HCT116 (cell line): Measurements from ENCODE around the gene ITPK1. TPM values are rescaled to one million over a fixed set of nuclear protein-coding genes. Genes with fewer than 3 reads are reported as not detected.

Experiments used
- ATAC-seq: fragments of 200-7000 bp; cut with Tn5 transposase; 2 replicates; pipeline ENCODE4 v1.9.1; 2020; ENCODE audit warnings: mild to moderate bottlenecking, moderate library complexity
- BruUV-seq: library from RNA; stranded (reverse); fragments of 400-500 nt; replicated peaks from 2 replicates; lab custom pipeline; 2021; lab: Mats Ljungman, UMichigan
- CTCF ChIA-PET: fragments of 300-600 bp; sonication (Branson Sonifier 250); formaldehyde crosslinking; loops from one replicate; lab custom pipeline; 2021; ENCODE audit warnings: antibody characterized with exemption; lab: Charles Lee
- POLR2A ChIA-PET: fragments of 300-600, 350-600 bp; sonication (Branson Sonifier 250); formaldehyde crosslinking; loops from one replicate; lab custom pipeline; 2021; ENCODE audit warnings: antibody characterized with exemption; lab: Charles Lee
- RAD21 ChIA-PET, 2 experiments: fragments of 300-600 bp; sonication (Branson Sonifier 250); formaldehyde crosslinking; loops; one replicate each; lab custom pipeline; 2023; ENCODE audit warnings: low total read pairs in 2 of 2; ENCODE audit not compliant: uncharacterized antibody in 2 of 2, unreplicated experiment in 2 of 2, low non-redundant PET in 1 of 2; lab: Charles Lee
- DNase-seq: peaks from one replicate; pipeline ENCODE4 v3.0.0-alpha.2; 2010; ENCODE audit warnings: low read depth, low spot score
- H2AFZ ChIP-seq: fragments of 200-600 bp; shearing (Covaris generic), sonication (generic); 2 replicates; pipeline ENCODE4 v1.6.1; 2017; ENCODE audit warnings: low read depth, mixed run types, mixed read lengths, antibody characterized with exemption, low read length; ENCODE audit not compliant: poor library complexity, severe bottlenecking
- H3K27ac ChIP-seq: 2 replicates; pipeline ENCODE4 v1.5.1; 2012; ENCODE audit warnings: low read depth, low read length
- H3K27me3 ChIP-seq: fragments of 200-600 bp; sonication (generic); 2 replicates; pipeline ENCODE4 v1.6.1; 2016; ENCODE audit warnings: mixed run types, low read length, mixed read lengths; ENCODE audit not compliant: insufficient read depth
- H3K36me3 ChIP-seq, 2 experiments: fragments of 200-500 bp in 1 of 2; fragments of 200-600 bp in 1 of 2; sonication (Bioruptor generic) in 1 of 2; sonication (generic) in 1 of 2; 2 replicates each; pipeline versions ENCODE4 v1.5.1 to v1.6.1; 2014 to 2016; ENCODE audit warnings: low read length in 2 of 2, inconsistent platforms in 1 of 2, mixed read lengths in 1 of 2, mixed run types in 1 of 2; ENCODE audit not compliant: insufficient read depth in 2 of 2, control insufficient read depth in 1 of 2
- H3K4me1 ChIP-seq, 2 experiments: fragments of 200-600 bp in 1 of 2; sonication (generic) in 1 of 2; 2 replicates each; pipeline versions ENCODE4 v1.5.1 to v1.6.1; 2012 to 2017; ENCODE audit warnings: low read length in 2 of 2, inconsistent platforms in 1 of 2, mild to moderate bottlenecking in 1 of 2, mixed read lengths in 1 of 2, mixed run types in 1 of 2, moderate library complexity in 1 of 2; ENCODE audit not compliant: insufficient read depth in 2 of 2, control insufficient read depth in 1 of 2
- H3K4me2 ChIP-seq: fragments of 200-600 bp; sonication (generic); 2 replicates; pipeline ENCODE4 v1.6.1; 2017; ENCODE audit warnings: mixed run types, low read length, mixed read lengths
- H3K4me3 ChIP-seq, 2 experiments: fragments of 200-600 bp in 1 of 2; sonication (generic) in 1 of 2; replicated peaks in 1 of 2; 2 replicates each; pipeline ENCODE4 v1.5.1; 2011 to 2016; ENCODE audit warnings: low read length in 2 of 2, control low read depth in 1 of 2, low read depth in 1 of 2, mild to moderate bottlenecking in 1 of 2, mixed read lengths in 1 of 2, mixed run types in 1 of 2
- H3K79me2 ChIP-seq: fragments of 200-600 bp; sonication (generic); 2 replicates; pipeline ENCODE4 v1.6.1; 2017; ENCODE audit warnings: mild to moderate bottlenecking, mixed run types, low read length, moderate library complexity, mixed read lengths; ENCODE audit not compliant: insufficient read depth
- H3K9ac ChIP-seq: fragments of 200-600 bp; sonication (generic); 2 replicates; pipeline ENCODE4 v1.6.1; 2016; ENCODE audit warnings: low read length, mixed read lengths
- H3K9me2 ChIP-seq: fragments of 200-600 bp; sonication (generic), shearing (Covaris generic); 2 replicates; pipeline ENCODE4 v1.6.1; 2017; ENCODE audit warnings: mixed run types, mild to moderate bottlenecking, moderate library complexity; ENCODE audit not compliant: insufficient read depth
- H3K9me3 ChIP-seq, 2 experiments: fragments of 200-500 bp in 1 of 2; fragments of 200-600 bp in 1 of 2; sonication (Bioruptor generic) in 1 of 2; sonication (generic) in 1 of 2; 2 replicates each; pipeline ENCODE4 v1.6.1; 2014 to 2017; ENCODE audit warnings: low read length in 2 of 2, mixed read lengths in 2 of 2, inconsistent platforms in 1 of 2, low read depth in 1 of 2, mild to moderate bottlenecking in 1 of 2, mixed run types in 1 of 2, moderate library complexity in 1 of 2; ENCODE audit not compliant: control insufficient read depth in 1 of 2, insufficient read depth in 1 of 2
- H4K20me1 ChIP-seq: fragments of 200-600 bp; sonication (generic), shearing (Covaris generic); 2 replicates; pipeline ENCODE4 v1.6.1; 2017; ENCODE audit warnings: mixed run types, mild to moderate bottlenecking, moderate library complexity; ENCODE audit not compliant: insufficient read depth
- ATF3 ChIP-seq: IDR thresholded peaks from 2 replicates; pipeline ENCODE4 v1.6.1; 2012
- CTCF ChIP-seq, 3 experiments: fragments of 200-600 bp in 1 of 3; sonication (generic) in 1 of 3; IDR thresholded peaks in 2 of 3; conservative IDR thresholded peaks in 1 of 3; 2 replicates each; pipeline ENCODE4 v1.5.1; 2012 to 2017; ENCODE audit warnings: low read depth in 2 of 3, low read length in 2 of 3, antibody characterized with exemption in 1 of 3, borderline replicate concordance in 1 of 3, control low read depth in 1 of 3, mild to moderate bottlenecking in 1 of 3, mixed read lengths in 1 of 3, mixed run types in 1 of 3, moderate library complexity in 1 of 3; ENCODE audit not compliant: insufficient read depth in 1 of 3
- EGR1 ChIP-seq: IDR thresholded peaks from 2 replicates; pipeline ENCODE4 v1.6.1; 2012; ENCODE audit warnings: low read depth
- EZH2 ChIP-seq: fragments of 200-600 bp; sonication (generic); IDR thresholded peaks from 2 replicates; pipeline ENCODE4 v1.6.1; 2017; ENCODE audit warnings: antibody characterized with exemption, mixed run types
- FOSL1 ChIP-seq: IDR thresholded peaks from 2 replicates; pipeline ENCODE4 v1.6.1; 2012; ENCODE audit warnings: low read depth
- POLR2A ChIP-seq: IDR thresholded peaks from 2 replicates; pipeline ENCODE4 v1.7.0; 2011; ENCODE audit warnings: borderline replicate concordance; ENCODE audit not compliant: insufficient read depth, insufficient read length; ENCODE audit errors: extremely low read depth
- POLR2AphosphoS5 ChIP-seq: IDR thresholded peaks from 2 replicates; pipeline ENCODE4 v1.6.1; 2011; ENCODE audit warnings: mild to moderate bottlenecking, low read depth, low read length, moderate library complexity
- RAD21 ChIP-seq: IDR thresholded peaks from 2 replicates; pipeline ENCODE4 v1.6.1; 2012; ENCODE audit warnings: low read depth, mild to moderate bottlenecking
- SP1 ChIP-seq: IDR thresholded peaks from 2 replicates; pipeline ENCODE4 v1.6.1; 2012; ENCODE audit warnings: low read depth
- TCF7L2 ChIP-seq: IDR thresholded peaks from 2 replicates; pipeline ENCODE4 v1.7.0; 2011; ENCODE audit warnings: borderline replicate concordance, inconsistent platforms; ENCODE audit not compliant: insufficient read depth, insufficient read length; ENCODE audit errors: extremely low read depth
- ZFX ChIP-seq: fragments of 450-650 bp; IDR thresholded peaks from 2 replicates; pipeline ENCODE4 v1.6.1; 2017
- ZNF274 ChIP-seq: fragments of 200-500 bp; sonication (Bioruptor generic); IDR thresholded peaks from 2 replicates; pipeline ENCODE4 v1.6.1; 2014; ENCODE audit warnings: mild to moderate bottlenecking, low read depth, low read length, inconsistent platforms
- intact Hi-C: fragments of 100-400 bp; cut with micrococcal nuclease; formaldehyde crosslinking; loops from 2 replicates; pipeline ENCODE4 v1.10.0; 2022
- total RNA-seq: library from RNA; stranded (reverse); gene quantifications from one replicate; pipeline ENCODE4 v1.2.1, GENCODE V29; 2021; ENCODE audit not compliant: unreplicated experiment
- TF ChIP-seq, protein P1 (sequence below): IDR thresholded peaks from 2 replicates; pipeline ENCODE4 v1.6.1; 2012; ENCODE audit warnings: low read depth
- TF ChIP-seq, protein P2 (sequence below): IDR thresholded peaks from 2 replicates; pipeline ENCODE4 v1.6.1; 2012

Gene ITPK1
- total RNA-seq, 1 experiment from 2014 or later = 70.2 TPM

- ATAC-seq (no peak), DNase-seq (no peak)
- H3K4me2 ChIP-seq = no peak overlapping the region
- H3K36me3 ChIP-seq = no peaks in the 10 kb centered on the region
- no peaks in the 10 kb centered on the region for H3K79me2 ChIP-seq
- no peak overlapping the region for H3K4me3 ChIP-seq
- H4K20me1 ChIP-seq = no peaks in the 10 kb centered on the region
- BruUV-seq = no TSS peak
- ChIA-PET CTCF (no interaction called here), RAD21 (no interaction called here), POLR2A (no interaction called here)
- peaks cover 4% of the 10 kb centered on the region; the same call in 1 of the 2 replicates for H3K27me3 ChIP-seq
- intact Hi-C loops = no loop called here
- no peak overlapping the region for H3K27ac ChIP-seq
- no peak overlapping the region for H2AFZ ChIP-seq
- TF ChIP-seq, protein P1, sequence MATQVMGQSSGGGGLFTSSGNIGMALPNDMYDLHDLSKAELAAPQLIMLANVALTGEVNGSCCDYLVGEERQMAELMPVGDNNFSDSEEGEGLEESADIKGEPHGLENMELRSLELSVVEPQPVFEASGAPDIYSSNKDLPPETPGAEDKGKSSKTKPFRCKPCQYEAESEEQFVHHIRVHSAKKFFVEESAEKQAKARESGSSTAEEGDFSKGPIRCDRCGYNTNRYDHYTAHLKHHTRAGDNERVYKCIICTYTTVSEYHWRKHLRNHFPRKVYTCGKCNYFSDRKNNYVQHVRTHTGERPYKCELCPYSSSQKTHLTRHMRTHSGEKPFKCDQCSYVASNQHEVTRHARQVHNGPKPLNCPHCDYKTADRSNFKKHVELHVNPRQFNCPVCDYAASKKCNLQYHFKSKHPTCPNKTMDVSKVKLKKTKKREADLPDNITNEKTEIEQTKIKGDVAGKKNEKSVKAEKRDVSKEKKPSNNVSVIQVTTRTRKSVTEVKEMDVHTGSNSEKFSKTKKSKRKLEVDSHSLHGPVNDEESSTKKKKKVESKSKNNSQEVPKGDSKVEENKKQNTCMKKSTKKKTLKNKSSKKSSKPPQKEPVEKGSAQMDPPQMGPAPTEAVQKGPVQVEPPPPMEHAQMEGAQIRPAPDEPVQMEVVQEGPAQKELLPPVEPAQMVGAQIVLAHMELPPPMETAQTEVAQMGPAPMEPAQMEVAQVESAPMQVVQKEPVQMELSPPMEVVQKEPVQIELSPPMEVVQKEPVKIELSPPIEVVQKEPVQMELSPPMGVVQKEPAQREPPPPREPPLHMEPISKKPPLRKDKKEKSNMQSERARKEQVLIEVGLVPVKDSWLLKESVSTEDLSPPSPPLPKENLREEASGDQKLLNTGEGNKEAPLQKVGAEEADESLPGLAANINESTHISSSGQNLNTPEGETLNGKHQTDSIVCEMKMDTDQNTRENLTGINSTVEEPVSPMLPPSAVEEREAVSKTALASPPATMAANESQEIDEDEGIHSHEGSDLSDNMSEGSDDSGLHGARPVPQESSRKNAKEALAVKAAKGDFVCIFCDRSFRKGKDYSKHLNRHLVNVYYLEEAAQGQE = no peak
- TF ChIP-seq POLR2A = no peak
- no peak for TF ChIP-seq ZFX
- TF ChIP-seq TCF7L2 = no peak
- TF ChIP-seq, protein P2, sequence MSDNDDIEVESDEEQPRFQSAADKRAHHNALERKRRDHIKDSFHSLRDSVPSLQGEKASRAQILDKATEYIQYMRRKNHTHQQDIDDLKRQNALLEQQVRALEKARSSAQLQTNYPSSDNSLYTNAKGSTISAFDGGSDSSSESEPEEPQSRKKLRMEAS = no peak
- no peak for TF ChIP-seq SP1
- TF ChIP-seq CTCF (IDR thresholded peaks at IDR 0.05 in 2 of 3, conservative IDR thresholded peaks at IDR 0.05 in 1 of 3; ENCODE audit: borderline replicate concordance in 1 of 3, insufficient read depth in 1 of 3, low read depth in 2 of 3, low read length in 2 of 3) = no peak
- TF ChIP-seq FOSL1 = no peak
- TF ChIP-seq ATF3 = no peak
- no peak for TF ChIP-seq POLR2AphosphoS5
- no peak for TF ChIP-seq RAD21
- no peak for TF ChIP-seq ZNF274
- TF ChIP-seq EGR1 = no peak
- no peak for TF ChIP-seq EZH2
- TF ChIP-seq, all 23 proteins: peak for 0
- Histone ChIP-seq H3K9me2 (no peaks in the 10 kb centered on the region), H3K9ac (no peak overlapping the region), H3K4me1 (no peaks in the 10 kb centered on the region), H3K9me3 (no peaks in the 10 kb centered on the region)
These were observed 184.8 kb downstream of the ITPK1 start for GRCh38 chr14:92930737-92931602.
